NCI-H526 (cell line): ENCODE measurements around the gene PRPF18.

Experiments used
- DNase-seq, 2 experiments: peaks; one replicate each; lab custom pipeline; 2025; lab: John Stamatoyannopoulos, UW

PRPF18 gene

GRCh38 chr10:13669182-13669855, 82.6 kb downstream of the PRPF18 start:
- no peak for DNase-seq

GRCh38 chr10:13669901-13670300, 83.1 kb downstream of the PRPF18 start:
- no peak for DNase-seq

GRCh38 chr10:13670311-13670710, 83.5 kb downstream of the PRPF18 start:
- DNase-seq: no peak

- no peak for DNase-seq
Measured at GRCh38 chr10:13671904-13672303, 85.1 kb downstream of the PRPF18 start.

GRCh38 chr10:13672548-13672947, 85.8 kb downstream of the PRPF18 start:
- no peak for DNase-seq

- DNase-seq: no peak
Measured at GRCh38 chr10:13673156-13673555, 86.4 kb downstream of the PRPF18 start.

- no peak for DNase-seq
Measured at GRCh38 chr10:13674645-13675588, 88.2 kb downstream of the PRPF18 start.

GRCh38 chr10:13678101-13678843, 91.5 kb downstream of the PRPF18 start:
- DNase-seq: no peak
